Activated naive CD4-positive, alpha-beta T cell treated with anti-CD3 and anti-CD28 coated beads, Interleukin-2, amount 50 U/mL, for 72 hours (primary cell): Measurements from ENCODE around the gene ARHGEF19. TPM values are rescaled to one million over a fixed set of nuclear protein-coding genes. Genes with fewer than 3 reads are reported as not detected.
A peak's percentile ranks its signal among the peaks of the same experiment; 100 is the strongest.

Experiments used
- ATAC-seq, 2 donors: fragments of 150-1000 bp; cut with Tn5 transposase; 2 replicates each; pipeline ENCODE4 v1.10.0; 2021; ENCODE audit warnings: mild to moderate bottlenecking in 2 of 2, moderate library complexity in 2 of 2
- DNase-seq, 2 donors: peaks; one replicate each; pipeline ENCODE4 v3.0.0; 2021 to 2022; ENCODE audit warnings: low spot score in 2 of 2
- H3K27ac Mint-ChIP-seq, 2 donors: one replicate each; pipeline ENCODE4 v1.8.0; 2022; ENCODE audit warnings: mild to moderate bottlenecking in 2 of 2, mixed read lengths in 2 of 2
- H3K36me3 Mint-ChIP-seq, 2 donors: one replicate each; pipeline ENCODE4 v1.8.0; 2022; ENCODE audit warnings: mixed read lengths in 2 of 2
- H3K9me3 Mint-ChIP-seq, 2 donors: one replicate each; pipeline ENCODE4 v1.8.0; 2022; ENCODE audit warnings: mixed read lengths in 2 of 2
- total RNA-seq, 2 donors: library from RNA; stranded (reverse); gene quantifications; one replicate each; pipeline ENCODE4 v1.2.3, GENCODE V29; 2022

The ARHGEF19 gene
- total RNA-seq, 2 donors from 2014 or later, result 8.4 to 10.1 TPM

DNA sequence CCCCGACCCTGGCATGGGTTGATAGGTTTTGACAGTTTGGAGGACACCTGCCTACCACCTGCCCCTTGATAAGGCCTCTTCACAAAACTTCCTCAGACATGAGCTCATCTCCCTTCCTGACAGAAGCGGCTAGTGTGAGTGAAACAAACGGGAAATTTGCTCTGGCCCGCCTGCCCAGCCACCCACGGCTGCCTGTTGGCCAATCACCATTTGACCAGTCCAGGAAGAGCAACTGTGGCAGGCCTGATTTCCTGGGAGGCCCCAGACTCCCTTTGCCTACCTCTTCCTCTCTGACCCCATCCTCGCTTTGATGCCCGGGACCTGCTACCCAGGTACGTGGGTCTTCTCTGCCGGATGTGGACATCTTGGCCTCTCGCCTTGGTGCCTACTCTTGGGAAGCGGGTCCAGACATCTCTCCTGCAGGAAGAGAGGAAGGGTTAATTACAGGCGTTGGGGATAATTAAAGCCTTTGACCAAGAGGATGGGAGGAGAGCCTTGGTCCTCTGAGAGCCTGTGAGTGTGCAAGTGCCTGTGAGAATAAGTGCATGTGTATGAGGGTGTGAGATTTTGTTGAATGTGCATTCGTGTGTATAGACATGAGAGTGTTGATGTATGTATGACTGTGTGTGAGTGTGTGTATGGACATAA lies 55.5 kb downstream of the ARHGEF19 start:
- ATAC-seq, result no peak
- no peaks in the 10 kb centered on the region for H3K9me3 Mint-ChIP-seq
- H3K36me3 Mint-ChIP-seq, result no peaks in the 10 kb centered on the region
- DNase-seq, result no peak
- H3K27ac Mint-ChIP-seq, result no peak overlapping the region

DNA sequence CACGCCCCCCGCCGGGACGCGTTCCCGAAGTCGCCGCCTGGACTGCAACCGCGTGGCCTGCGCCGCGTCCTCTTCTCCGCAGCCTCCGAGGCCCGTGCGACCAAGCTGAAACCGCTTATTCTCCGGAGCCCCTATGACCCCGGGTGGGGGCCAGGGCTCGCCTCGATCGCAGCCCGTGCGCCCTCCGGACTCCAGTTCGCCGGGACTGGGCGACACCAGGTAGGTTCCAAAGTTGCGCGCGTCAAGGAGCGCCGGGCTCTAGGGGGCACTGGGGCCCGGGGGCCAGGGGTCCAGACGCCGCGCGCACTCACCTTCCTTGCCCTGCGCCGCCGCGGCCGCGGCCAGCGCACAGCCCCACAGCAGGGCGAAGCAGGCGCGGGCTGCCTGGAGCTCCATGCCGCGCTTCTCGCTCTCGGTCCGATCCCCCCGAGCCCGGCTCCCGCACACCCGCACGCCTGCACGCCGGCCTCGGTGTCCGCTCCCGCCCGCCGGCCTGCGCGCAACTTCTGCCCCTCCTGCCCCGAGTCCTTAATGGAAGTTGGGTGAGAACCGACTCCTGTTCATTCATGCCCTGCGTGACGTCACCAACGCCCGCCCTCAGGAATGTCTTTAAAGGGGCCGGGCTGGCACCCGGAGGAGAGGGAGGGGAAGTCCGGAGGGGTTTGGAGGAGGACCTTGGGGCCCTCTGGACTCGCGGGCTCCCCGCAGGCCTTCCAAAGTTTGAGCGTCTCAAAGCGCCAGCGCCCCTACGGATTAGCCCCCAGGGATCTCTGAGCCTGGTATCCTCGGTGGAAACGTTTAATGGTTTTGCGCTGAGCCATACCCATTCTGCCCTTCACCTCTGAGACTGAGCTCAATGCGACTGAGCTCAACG lies 56.7 kb downstream of the ARHGEF19 start, which contains the start of gene EPHA2:
EPHA2 (minus strand) TSS at position 533 of the 874 bp plus-strand sequence; CDS start at position 396, 137 bp downstream.
- ATAC-seq, result peak in 1 of 2 donors; percentile 7
- no peak for DNase-seq

DNA sequence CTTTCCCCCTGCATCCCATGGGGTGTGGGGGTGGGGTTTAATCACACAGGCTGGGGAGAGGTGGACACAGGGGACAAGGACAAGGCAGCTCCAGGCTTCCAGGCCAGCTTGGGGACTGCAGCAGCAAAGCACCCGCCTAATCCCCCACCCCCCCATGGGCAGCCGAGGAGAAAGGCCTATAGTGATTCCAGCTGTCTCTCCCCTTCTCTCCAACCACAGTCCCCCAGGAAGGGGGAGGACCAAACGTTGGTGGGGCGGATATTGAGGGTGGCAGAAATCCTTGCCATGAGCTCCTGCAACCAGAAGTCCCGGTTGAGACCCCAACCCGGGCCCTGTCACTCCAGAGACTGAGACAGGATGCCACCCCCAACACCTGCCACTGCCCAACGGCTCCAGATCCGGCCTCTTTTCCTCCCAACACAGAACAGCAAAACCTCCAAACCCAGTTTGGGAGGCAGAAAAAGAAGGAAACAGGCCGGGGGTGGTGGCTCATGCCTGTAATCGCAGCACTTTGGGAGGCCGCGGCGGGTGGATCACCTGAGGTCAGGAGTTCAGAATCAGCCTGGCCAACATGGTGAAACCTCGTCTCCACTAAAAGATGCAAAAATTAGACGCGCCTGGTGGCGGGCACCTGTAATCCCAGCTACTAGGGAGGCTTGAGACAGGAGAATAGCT lies 58.3 kb downstream of the ARHGEF19 start:
- H3K36me3 Mint-ChIP-seq, result no peaks in the 10 kb centered on the region
- ATAC-seq (no peak), DNase-seq (no peak)
- H3K9me3 Mint-ChIP-seq, result no peaks in the 10 kb centered on the region
- no peak overlapping the region for H3K27ac Mint-ChIP-seq

More for the DNA sequence above, 56.7 kb downstream of the ARHGEF19 start, which contains the start of gene EPHA2:
- H3K36me3 Mint-ChIP-seq, result no peaks in the 10 kb centered on the region
- no peak within 1 kb of the TSS for H3K27ac Mint-ChIP-seq
- H3K9me3 Mint-ChIP-seq, result no peaks in the 10 kb centered on the region

DNA sequence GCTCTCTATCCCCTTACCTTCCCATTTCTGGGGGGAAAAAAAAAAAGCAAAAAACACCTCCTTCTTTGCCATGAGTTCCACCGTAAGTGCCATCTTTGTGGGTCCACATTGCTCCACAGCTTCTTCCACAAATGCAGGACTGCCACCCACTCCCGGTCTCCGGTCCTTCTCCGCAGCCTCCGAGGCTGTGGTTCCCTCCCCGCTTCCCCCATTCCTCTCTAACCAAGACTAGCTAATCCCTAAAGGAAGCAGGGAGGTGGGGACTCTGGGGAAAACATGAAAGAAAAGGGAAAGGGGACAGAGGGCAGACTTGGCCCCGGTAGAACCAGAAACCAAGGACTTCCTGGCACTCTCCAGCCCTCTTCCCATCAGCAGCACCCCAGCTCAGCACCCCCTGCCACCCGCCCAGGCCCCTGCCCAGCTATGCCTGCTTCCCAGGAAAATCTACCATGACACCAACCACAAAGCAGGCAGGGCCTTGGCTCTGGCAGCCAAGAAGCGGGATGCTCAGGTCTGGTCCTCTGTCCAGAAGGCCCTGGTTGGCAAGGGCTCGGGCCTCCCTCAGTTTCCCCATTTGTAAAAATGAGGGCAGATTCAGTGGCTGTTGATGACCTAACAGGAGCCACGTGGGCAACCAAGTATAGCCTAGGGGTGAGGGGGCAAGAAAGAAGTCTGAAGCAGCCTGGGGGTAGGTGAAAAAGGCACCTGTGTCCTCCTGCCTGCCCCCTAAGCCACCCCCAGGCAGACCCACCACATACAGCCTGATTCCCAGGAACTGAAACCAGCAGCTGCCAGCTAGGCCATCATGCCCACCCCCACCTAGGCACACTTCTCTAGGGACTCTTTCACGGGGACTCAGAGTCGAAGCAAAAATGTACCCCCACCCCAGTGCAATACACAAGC lies 59.1 kb downstream of the ARHGEF19 start:
- no peak for DNase-seq
- ATAC-seq, result no peak
- Mint-ChIP-seq H3K27ac (no peak overlapping the region), H3K36me3 (no peaks in the 10 kb centered on the region), H3K9me3 (no peaks in the 10 kb centered on the region)

DNA sequence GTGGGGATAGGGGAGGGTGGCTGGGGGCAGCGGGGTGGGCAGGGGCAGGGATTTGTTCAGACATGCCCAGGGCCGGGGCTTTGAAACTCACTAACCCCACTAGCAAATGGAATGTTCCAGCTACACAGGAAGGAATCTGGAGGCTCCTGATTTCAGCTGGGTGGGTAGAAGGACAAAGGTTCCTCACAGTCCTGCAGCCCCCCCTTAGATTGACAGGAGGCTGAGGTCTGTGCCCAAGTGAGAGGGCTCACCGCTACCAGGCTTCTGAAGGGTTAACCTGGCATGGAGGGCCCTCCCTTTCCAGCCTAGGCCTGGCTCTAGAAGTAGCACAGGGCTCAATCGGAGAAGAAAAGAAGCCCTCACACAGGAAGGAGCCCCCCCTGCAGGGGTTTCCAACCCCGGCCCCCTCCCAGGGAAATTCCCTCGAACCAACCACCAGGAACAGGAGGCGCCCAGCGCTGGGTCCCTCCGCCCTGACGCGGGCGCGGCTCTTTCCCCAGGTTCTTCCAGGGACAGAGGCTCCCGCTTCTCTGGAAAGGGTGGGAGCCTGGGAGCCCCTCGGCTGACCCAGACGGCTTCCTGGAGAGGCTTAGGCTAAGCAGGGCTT lies 59.9 kb downstream of the ARHGEF19 start:
- DNase-seq (no peak), ATAC-seq (no peak)
- H3K27ac Mint-ChIP-seq, result no peak overlapping the region
- H3K36me3 Mint-ChIP-seq, result no peaks in the 10 kb centered on the region
- no peaks in the 10 kb centered on the region for H3K9me3 Mint-ChIP-seq

DNA sequence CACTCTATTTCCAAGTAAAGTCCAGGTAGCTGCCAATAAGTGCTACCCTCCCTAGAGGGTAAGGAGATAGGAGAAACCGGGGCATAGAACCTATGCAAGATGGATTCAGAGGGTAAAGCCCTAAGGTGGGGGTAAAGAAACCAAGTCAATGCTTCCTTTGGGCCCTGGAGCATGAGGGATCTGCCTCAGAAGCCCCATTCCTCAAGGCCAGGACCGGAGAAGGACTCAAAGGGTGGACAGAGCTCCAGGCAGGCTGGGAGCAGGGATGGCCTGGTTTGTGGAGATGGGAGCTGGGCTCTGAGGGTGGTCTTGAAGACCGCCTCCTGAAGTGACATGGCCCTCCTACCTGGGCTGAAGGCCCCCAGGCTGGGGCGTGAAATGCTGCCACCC lies 60.5 kb downstream of the ARHGEF19 start:
- DNase-seq (no peak), ATAC-seq (no peak)
- Mint-ChIP-seq H3K9me3 (no peaks in the 10 kb centered on the region), H3K27ac (peak overlapping the region in 1 of 2 donors; percentile 52), H3K36me3 (no peaks in the 10 kb centered on the region)

DNA sequence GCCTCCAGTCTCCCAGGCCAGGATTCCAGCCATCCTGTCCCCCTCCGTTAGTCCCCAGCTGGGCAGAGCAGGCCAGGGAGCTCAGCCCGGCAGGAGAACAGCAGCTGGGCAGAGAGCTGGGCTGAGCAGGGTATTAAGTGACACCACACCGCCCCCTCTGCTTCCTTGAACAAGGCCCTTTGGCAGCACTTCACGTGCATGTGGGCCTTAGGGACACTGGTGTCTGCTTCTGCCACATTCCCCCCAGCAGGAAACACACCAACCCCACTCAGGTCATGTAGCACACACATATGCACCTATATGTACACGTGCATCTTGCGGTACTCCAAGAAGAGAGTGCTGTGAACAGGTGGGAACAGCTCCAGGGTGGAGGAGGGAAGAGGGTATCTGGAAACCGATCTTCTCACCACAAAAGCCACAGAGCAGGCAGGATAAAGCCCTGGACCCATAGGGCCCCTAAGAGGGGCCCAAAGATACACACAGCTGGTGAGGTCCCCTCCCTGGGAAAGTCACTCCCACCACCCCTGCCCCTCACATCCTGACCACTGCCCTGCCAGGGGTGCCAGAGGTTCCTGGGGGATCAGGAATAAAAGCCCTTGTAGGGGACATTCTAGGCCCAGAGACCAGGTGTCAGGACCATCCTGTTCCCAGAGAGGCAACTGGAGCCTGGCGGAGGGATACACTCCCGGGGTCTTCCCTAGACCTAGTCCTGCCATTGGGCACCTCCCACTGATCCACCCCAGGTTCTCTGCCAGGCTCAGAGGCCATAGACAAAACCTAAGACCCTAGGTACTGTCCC lies 61.1 kb downstream of the ARHGEF19 start:
- Mint-ChIP-seq H3K36me3 (no peaks in the 10 kb centered on the region), H3K27ac (peak overlapping the region in 1 of 2 donors; percentile 52), H3K9me3 (no peaks in the 10 kb centered on the region)
- no peak for DNase-seq
- ATAC-seq, result no peak

DNA sequence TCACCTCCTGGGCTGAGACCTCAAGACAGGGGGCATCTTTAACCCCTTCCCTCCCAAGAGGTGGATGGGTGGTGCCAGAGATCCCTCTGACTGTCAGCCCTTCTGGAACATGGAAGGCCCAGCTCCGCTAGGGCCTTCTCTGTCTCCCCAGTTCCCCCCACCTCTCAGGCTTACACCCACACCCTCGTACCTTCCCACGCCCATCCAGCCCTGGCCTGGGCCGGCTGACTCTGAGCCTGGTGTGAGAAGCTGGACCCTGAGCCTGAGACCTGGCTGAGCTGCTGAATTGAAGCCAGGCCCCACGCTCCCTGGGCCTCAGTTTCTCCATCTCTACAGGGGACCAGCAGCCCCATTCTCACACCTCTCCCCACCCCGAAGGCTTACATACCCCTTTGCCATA lies 61.9 kb downstream of the ARHGEF19 start:
- H3K36me3 Mint-ChIP-seq, result no peaks in the 10 kb centered on the region
- DNase-seq, result no peak
- H3K9me3 Mint-ChIP-seq, result no peaks in the 10 kb centered on the region
- ATAC-seq, result no peak
- H3K27ac Mint-ChIP-seq, result no peak overlapping the region

DNA sequence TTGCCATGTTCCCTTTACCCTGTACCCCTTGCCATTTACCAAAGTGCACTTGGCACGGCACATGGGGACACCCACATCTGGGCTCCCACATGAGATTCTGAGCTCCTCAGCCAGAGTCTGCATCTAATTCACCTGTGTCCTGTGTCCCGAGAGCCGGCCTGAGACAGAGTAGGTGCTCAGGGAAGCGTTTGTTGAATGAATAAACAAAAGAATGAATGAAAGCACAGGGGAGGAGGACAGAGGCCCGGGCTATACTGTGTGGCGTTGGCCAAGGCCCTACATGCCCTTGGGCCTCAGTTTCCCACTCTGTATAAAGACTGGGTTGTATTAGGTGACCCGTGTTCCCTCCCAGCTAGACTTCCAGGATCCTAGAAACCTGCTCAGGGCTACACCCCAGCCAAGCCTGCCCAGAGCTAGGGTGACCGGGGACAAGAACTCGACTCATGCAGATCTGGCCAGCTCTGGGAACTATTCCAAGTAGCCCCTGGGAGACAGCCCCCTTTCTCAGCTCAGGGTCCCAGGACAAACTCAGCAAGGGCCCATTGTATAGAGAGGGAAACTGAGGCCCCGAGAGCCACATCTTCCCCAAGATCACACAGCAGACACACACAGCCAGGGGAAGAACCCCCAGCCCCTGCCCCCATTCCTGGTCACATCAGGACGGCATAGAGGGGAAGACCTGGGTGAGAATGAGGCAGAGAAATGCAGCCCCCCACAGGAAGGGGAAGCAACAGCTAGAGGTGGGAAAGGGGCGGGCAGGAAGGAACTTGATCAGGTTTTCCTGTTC lies 62.6 kb downstream of the ARHGEF19 start:
- ATAC-seq, result no peak
- Mint-ChIP-seq H3K9me3 (no peaks in the 10 kb centered on the region), H3K36me3 (no peaks in the 10 kb centered on the region), H3K27ac (no peak overlapping the region)
- no peak for DNase-seq

DNA sequence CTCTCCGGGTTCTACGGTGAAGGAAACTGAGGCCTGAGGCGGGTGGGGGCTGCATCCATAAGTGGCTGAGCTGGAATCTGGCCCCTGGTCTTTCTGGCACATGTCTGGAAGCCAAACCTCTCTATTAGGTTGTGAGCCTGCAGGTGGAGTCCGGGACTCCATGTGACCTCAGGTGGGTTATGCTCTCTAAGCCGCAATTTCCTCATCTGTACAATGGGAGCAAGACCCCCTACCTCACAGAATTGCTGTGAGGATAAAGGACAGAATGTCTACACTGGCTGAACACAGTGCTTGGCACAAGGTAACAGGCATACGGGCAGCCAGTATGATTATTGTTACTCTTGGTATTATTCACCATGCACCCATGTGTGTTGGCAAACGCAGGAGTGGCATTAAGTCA lies 63.3 kb downstream of the ARHGEF19 start:
- DNase-seq, result no peak

DNA sequence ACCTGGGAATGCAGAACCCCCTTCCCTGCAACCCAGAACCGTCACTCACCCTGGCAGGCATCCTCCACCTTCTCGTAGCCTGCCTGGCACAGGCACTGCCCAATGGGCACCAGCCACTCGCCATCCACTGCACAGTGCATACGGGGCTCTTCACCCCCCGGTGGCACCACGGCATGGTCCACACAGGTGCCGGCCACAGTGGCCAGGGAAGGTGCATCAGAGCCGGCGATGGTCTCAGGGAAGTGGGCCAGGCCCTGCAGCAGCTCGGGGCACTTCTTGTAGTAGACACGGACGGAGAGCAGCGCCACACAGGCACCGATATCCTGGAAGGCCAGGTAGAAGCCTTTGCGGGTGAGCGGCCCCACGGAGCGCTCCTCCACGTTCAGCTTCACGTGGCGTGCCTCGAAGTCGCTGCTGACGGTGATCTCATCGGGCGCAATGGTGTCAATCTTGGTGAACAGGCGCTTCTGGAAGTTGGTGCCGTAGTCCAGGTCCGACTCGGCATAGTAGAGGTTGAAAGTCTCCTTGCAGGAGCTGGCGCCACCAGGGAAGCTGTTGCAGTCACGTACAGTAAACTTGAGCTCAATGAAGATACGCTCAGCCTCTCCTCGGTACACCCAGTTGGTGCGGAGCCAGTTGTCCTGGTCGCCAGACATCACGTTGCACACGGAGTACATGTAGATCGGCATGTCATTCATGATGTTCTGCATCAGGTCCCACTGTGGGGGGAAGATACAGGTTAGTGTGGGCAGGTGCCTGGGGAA lies 63.9 kb downstream of the ARHGEF19 start:
- DNase-seq (no peak), ATAC-seq (no peak)
- H3K36me3 Mint-ChIP-seq, result no peaks in the 10 kb centered on the region
- H3K27ac Mint-ChIP-seq, result peak overlapping the region in 1 of 2 donors; percentile 41
- H3K9me3 Mint-ChIP-seq, result no peaks in the 10 kb centered on the region

More for the DNA sequence above, 63.3 kb downstream of the ARHGEF19 start:
- H3K9me3 Mint-ChIP-seq, result no peaks in the 10 kb centered on the region
- ATAC-seq, result no peak
- no peaks in the 10 kb centered on the region for H3K36me3 Mint-ChIP-seq
- H3K27ac Mint-ChIP-seq, result no peak overlapping the region
